ENCODE data around the gene PTGES. TPM values are rescaled to one million over a fixed set of nuclear protein-coding genes. Genes with fewer than 3 reads are reported as not detected.

Gene PTGES
- total and polyA plus RNA-seq, 2 experiments from 2014 or later, result 2.8 to 3.6 TPM

GRCh38 chr9:129755151-129755550 lies 2.3 kb upstream of the PTGES start:
- Mint-ChIP-seq H3K9me3 (no peaks in the 10 kb centered on the region), H3K27ac (no peak overlapping the region), H3K4me3 (no peak overlapping the region), H3K27me3 (ENCODE audit: insufficient read depth, low read depth, poor library complexity) (peaks cover 9% of the 10 kb centered on the region), H3K4me1 (peaks cover 17% of the 10 kb centered on the region), H3K36me3 (ENCODE audit: low read depth) (no peaks in the 10 kb centered on the region)
- TF ChIP-seq NANOG (IDR thresholded peaks at IDR 0.05; ENCODE audit: borderline replicate concordance) (no peak), ZNF462 (CRISPR knock-in tag; IDR thresholded peaks at IDR 0.05) (no peak), EZH2phosphoT487 (IDR thresholded peaks at IDR 0.05; ENCODE audit: unreplicated experiment) (no peak), ZNF114 (CRISPR knock-in tag; IDR thresholded peaks at IDR 0.05) (no peak), CTCF (conservative IDR thresholded peaks at IDR 0.05; ENCODE audit: low read depth in 2 of 2) (no peak), REST (IDR thresholded peaks at IDR 0.05; ENCODE audit: unreplicated experiment) (no peak), STAT1 (IDR thresholded peaks at IDR 0.05; ENCODE audit: unreplicated experiment) (no peak), JUNB (IDR thresholded peaks at IDR 0.05; ENCODE audit: unreplicated experiment) (no peak), ZNF331 (CRISPR knock-in tag; IDR thresholded peaks at IDR 0.05; ENCODE audit: low read depth) (no peak), ETS1 (IDR thresholded peaks at IDR 0.05) (no peak), CREB1 (CRISPR knock-in tag; IDR thresholded peaks at IDR 0.05; ENCODE audit: low read depth) (no peak), POLR2AphosphoS5 (IDR thresholded peaks at IDR 0.05; ENCODE audit: low read depth) (no peak), EZH2 (IDR thresholded peaks at IDR 0.05; ENCODE audit: low read depth, unreplicated experiment) (no peak)
- ATAC-seq (no peak), DNase-seq (ENCODE audit: low spot score) (no peak)
- Histone ChIP-seq H3K36me3 (ENCODE audit: insufficient read depth) (no peaks in the 10 kb centered on the region), H3F3A (replicated peaks; ENCODE audit: low read depth) (0 out of 2 replicates have a peak, but pooled peaks cover 4% of the 10 kb centered on the region), H2AFZ (no peak overlapping the region), H3K27ac (ENCODE audit: low read depth) (no peak overlapping the region), H3K4me3 (no peak overlapping the region), H4K20me1 (replicated peaks; ENCODE audit: insufficient read depth) (no peaks in the 10 kb centered on the region), H3K4me2 (no peak overlapping the region), H3K79me2 (replicated peaks; ENCODE audit: insufficient read depth) (no peaks in the 10 kb centered on the region), H3K4me1 (ENCODE audit: insufficient read depth) (peaks cover 9% of the 10 kb centered on the region), H3K9me2 (ENCODE audit: insufficient read depth) (no peaks in the 10 kb centered on the region), H3K27me3 (ENCODE audit: insufficient read depth) (no peaks in the 10 kb centered on the region)

All from GM23338 (cell line).